GM19043 (cell line): ENCODE data around the gene FBXL14.
A peak's percentile ranks its signal among the peaks of the same experiment; 100 is the strongest.

ENCODE experiments used
- ATAC-seq: cut with Tn5 transposase; IDR thresholded peaks from one replicate; pipeline ENCODE4 v1.9.1; 2021; ENCODE audit warnings: low read depth; ENCODE audit not compliant: unreplicated experiment

The FBXL14 gene

DNA sequence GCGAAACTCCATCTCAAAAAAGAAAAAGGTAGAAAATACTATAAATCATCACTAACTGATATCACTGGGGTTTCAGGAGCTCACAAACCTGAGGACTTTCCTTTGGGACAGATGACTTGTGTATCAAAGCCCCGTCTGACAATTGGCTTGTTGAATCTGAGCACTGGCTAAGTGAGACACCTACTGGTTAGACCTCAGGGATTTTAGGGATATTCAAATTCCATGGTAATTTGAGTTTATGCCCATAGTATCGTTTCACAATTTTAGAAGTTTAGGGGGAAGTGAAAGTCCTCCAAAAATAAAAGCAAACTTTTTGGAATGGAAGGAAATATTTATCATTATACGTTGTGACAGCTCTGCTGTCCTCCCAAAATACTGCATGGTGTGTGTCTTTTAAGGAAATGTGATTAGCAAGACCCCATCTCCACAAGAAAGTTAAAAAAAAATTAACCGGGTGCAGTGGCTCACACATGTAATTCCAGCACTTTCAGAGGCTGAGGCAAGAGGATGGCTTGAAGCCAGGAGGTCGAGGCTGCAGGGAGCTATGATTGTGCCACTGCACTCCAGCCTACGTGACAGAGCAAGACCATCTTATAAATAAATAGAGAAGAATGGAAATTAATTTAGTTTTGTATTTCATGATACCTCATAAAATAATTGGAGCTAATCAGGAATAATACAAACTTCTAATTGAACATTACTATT lies 49.2 kb downstream of the FBXL14 start:
- no peak for ATAC-seq

DNA sequence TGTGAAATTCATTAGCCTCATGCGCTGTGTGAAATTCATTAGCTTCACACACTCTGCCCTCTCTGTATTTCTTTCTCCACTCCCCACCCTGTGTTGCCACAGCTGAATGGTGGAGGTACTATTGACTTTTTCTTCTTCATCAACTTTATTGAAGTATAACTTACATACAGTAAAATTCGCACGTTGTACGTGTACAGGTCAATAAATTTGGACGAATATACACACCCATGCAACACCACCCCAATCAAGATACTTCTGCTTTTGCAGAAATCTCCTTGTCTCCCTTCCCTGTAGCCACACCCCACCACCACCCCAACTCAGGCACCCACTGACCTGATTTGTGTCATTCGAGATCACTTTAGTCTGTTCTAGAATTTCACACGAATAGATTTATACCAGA lies 51.8 kb downstream of the FBXL14 start:
- ATAC-seq: no peak

DNA sequence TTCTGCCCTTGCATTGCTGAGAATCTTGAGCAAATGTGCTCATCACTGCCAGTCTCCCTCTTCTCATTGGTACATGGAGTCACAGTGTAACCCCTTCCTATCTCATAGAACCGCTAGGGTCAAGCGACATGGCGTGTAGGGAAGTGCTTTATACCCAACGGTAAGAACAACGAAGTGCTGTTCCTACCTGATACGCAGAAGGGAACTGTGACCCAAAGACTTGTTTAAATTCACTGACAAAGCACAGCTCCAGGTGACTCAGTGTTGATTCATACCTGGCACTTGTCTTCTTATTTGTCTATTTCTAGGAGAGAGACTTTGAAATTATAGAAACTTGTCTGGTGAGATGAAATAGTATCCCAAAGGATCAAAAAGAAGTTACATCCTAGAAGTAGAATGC lies 53.7 kb downstream of the FBXL14 start:
- ATAC-seq: no peak

DNA sequence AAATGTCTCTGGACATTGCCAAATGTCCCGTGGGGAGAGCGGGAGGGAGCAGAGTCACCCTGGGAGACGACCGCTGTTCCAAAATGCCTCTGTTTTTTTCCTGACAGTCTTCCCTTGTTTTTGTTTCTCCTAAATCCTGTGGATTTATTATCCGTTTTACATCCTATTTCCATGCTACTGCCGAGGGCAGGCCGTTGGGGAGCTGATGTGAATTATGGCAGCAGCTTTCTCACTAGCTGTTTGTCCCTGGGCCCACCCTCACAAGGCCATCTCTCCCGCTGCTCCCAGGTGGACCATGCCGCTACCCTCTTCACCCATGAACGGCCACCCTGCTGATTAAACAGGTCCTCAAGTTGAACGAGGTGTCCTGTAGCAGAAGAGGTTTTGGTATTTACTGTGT lies 55.2 kb downstream of the FBXL14 start:
- no peak for ATAC-seq

DNA sequence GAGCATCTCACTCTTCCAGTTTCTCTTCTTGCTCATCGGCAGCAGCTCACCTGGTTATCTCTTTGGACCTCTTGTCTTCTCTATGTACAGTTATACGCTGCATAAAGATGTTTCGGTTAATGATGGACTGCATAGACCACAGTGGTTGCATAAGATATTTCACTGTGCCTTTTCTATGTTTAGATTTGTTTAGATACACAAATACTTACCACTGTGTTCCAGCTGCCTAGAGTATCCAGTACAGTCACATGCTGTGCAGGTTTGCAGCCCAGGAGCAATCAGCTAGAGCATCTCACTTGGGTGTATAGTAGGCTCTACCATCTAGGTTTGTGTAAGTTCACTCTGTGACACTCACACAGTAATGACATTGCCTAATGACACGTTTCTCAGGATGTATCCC lies 57.6 kb downstream of the FBXL14 start:
- ATAC-seq: no peak

DNA sequence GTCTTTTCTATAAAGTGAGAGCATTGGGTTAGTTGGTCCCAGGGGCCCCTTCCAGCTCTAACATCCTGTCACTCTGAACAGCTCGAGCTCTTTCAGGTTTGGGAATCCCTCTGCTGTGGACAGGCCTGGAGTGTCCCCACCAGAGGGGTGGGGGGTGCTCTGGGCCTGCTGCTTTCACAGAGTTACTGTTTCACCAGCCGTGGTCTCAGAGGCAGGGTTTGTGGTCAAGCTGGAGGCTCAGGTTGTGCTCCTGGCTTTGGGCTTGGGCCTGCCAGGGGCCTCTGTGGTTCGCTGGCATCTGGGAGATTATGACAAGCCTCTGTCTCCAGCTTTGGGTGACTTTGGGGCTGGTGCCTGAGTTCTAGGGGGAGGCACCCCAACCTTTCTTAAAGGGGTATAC lies 59.6 kb downstream of the FBXL14 start:
- ATAC-seq: no peak

DNA sequence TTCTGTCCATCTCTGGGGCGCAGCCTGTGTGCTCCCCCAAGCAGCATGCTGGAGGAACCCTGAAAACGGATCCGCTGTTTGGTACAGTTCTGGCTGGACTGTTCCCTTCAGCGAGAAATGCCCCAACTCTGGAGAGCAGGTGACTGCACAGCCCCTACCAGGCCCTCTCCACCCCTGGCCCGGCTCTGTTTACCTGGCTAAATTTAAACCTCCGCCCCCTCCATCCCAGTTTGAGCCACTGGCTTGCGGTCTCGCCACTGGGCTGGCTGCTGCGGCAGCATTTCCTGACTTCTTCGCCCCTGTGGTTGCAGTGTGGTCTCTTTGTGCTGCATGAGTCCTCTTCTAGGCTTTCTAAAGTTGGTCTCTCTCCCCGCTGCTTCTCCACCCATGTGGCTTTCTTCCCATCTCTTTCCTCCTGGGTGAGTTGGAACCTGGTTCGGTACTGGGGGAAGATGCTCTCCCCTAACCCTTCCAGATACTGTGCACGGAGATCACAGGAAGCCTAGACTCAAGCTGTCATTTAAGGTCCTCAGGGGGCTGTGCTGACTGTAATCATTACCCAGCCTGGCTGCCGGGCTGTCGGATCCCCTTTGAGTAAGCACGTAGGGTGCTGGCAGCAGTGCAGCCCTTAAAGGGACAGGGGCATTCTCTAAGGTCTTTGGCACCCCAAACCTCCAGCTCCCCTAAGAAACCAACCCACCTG lies 60.6 kb downstream of the FBXL14 start:
- ATAC-seq: peak; percentile 56

DNA sequence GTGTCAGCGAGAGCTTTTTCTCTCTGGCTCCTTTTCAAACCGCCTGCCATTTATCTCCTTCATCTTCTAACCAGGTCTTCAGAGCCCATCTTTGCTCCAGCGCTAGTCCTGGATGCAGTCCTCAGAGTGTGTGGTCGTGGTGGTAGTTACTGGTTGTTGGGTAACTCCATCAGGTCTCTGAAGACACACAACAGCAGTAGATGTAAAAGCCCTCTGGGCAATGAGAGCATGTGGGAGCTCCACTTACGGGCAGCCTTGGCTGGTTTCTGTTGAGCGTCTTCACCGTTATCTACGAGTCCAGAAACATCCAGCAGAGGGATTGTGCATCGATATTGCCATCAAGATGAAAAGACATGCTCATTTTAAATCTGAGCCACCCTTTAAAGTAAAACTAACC lies 61.2 kb downstream of the FBXL14 start:
- ATAC-seq: peak; percentile 20

DNA sequence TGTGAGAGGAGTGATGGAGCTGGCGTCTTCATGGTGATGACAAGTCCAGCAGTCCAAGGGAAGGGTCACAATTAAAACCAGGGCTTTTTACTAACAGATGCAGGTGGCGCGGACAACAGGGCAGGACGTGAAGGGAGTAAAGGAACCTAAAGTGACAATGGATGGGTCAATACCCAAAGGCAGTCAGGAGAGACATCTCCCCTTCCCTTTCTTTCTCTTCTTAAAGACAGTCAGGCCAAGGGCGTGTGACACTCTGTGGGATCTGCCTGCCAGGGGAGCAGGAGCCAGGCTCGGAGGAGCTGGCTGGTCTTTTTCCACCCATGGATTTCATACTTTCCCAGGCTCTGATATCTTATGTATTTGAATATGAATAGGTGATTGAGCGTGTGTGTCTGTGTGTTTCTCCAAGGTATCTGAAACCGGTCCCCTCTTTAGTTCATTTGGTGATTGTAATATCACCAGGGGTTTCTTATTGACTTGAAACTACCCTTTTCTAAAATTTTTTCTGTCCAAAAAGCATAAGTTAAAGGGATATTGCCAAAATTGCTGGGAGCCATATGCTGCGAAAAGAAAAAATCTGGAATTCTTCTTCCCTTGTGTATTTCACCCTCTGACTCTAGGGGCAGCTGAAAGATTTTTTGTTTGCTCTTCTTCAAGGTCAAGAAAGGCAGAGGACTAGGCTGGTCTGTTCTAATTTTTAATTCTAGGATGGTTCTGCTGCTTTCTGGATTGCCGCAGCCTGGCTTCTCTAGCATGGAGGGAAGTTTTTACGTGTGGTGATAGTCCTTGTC lies 61.8 kb downstream of the FBXL14 start:
- ATAC-seq: no peak

DNA sequence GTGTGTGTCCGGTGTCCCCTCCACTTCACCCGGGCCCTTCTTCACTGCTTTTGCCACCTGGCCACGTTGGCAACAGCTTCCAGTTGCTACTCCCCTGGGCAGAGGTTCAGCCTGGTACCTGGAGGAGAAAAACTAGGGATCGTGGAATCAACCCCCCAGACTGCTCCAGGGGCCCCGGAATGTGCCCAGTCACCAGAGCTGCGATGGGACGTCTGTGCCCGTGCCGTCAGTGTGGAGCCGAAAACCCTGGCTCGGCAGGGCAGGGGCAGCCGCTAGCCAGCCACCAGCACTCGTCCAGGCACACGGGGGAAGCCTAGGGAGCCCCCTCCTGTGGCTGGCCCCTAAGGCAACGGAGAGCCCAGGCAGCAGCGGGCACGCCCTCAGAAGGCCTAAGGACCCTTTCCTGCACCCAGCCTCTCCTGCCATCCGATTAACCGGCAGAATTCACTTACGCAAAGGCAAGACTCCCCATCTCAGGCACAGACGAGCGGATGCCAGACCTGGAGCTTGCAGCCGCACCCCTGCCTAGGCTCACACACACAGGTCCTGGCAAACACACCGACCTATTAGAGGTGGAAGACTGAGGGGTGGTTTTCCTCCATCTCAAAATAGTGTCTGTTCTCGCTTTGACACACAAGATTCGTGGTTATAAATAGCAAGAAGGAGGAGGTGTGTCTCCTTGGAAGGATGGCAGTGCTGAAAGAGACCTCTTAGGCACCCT lies 62.6 kb downstream of the FBXL14 start:
- ATAC-seq: no peak

DNA sequence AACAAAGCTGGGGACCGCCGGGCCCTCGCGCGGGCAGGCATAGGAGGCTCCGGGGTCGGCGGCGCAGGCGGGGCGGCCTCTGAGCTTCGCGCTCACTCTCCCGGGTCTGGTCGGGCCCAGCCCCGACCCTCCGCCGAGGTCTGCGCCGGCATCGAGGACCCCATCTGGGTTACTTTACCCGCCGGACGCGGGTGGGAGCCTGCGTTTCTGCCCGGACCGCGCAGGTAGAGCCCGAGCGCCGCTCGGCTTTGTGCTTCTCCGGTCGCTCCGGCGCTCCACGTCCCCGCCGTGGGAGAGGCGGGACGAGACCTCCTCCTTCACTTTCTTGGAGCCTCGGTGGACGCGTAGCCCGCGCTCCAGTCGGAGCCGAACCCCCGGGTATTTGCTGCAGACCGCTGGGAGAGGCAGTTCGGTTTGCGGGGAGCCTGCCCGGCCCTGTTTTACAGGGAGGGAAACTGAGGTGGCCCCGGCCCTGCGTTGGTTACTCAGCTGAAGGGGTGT lies 63.2 kb downstream of the FBXL14 start:
- no peak for ATAC-seq

DNA sequence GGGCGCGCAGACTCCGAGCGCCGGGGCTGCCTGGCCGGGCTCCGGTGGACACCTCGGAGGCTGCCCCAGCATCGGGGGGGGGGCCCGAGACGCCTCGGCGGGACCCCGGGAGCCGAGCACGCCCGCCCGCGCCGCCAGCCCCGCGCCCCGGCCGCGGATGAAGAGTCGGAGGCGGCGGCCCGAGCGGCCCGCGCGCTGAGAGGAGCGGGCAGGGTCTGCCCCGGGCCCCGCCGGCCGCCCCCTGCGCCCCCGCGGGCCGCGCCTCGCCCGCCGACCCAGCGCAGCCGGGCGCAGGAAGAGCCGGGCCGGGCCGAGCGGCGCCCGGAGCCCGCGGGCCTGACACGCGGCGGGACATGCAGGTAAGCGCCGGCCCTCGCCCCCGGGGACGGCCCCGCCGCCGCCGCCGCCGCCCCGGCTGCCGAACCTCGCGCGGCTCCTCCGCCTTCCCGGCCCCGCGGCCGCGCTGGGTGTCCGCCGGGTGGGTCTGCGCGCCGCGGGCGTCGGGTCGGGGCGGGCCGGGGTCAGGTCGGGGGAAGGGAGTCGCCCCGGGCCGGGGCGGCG lies 63.7 kb downstream of the FBXL14 start:
- no peak for ATAC-seq

DNA sequence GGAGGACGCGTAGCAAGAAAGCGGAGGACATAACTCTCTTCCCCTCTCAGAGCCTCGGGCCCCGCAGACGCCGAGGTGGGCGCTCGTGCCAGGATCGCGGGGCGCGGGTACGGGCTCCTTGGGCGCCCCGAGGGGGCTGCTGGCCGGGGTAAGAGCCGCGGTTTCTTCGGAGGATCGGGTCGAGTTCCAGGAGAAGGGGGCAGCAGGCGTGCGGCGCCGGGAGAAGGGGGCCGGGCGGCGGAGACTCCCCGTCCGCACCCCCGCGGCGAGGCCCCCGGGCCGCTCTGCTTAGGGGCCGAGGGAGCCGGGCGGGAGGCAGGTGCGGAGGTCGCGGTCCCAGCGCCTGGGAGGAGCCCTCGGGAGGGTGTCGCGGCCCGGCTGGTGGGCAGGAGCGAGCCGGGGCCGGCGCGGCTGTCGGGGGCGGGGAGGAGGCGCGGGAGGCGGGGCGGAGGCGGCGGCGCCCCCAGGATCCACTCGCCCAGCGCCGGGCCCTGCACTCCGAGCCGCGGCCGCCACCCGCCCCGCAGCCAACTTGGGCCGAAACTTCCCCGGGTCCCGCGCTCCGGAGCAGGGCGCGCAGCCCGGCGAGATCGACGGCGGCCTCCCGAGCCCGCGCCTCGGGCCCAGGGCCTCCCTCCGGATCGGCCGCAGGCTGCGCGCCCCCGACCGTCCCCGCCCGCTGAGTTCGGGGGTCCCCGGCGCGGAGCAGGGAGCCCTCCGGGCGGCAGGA lies 64.4 kb downstream of the FBXL14 start:
- ATAC-seq: no peak

DNA sequence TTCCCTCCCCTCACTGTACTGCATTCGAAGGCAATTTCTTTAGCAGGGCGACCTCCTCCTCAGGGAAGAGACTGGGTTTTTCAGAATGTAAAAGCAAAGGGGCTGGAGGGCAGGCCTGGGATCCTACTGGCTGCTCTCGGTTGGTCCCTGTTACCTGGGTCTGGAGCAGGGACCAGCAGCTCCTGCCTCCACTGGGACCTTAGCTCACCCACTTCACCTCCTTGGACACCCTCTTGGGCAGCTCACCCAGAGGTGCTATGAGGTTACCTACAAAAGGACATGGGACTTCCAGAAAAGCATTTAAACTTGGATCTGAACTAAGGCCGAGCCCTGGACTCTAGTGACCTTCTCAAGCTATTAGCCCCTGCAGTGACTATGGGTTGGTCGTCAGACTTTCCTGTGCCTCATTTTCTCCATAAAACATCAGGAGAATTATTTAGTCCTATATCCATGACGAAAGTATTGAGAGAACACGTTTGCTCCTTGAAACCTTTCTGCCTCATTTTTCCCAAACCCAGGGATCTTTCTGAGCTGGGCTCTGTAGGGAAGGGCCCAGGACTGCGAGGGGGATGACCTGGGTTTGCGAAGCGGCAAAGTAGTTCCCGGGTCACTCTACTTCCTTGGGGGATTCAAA lies 65.0 kb downstream of the FBXL14 start:
- ATAC-seq: no peak

DNA sequence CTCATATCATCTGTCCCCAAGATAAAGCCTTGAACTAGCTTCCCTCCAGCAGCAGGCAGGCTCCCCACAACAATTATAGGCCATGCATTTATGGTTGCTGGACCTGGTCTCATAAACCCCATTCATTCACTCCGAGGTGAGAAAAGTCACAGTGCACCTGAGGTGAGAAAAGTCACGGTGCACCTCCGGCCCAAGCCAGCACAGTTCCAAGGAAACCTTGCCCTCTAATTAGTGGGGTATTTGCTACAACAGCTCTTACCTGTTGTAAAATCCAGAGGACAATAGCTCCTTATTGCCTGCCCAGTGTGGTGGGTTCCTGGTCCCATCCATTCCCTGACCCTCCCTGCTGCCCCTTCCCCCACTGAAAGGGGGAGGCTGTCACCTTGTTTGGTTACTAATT lies 65.6 kb downstream of the FBXL14 start:
- no peak for ATAC-seq

DNA sequence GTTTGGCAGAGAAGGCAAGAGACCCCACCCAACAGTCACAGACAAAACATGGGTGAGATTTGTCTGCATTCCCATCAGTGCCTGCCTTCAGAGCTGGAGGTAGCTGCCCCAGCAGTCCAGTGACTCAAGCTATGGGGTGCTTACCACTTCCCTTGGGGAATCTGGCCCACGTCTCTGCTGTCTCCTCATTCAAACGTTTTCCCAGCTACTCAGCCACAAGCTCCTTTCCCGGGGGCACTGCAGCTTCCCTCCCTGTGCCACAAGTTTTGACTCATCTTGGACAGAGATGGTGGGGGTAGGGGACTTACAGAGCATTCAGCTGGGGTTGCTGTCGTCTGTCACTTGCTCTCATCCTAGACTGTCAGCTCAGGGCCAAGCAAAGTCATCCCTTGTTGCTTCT lies 66.6 kb downstream of the FBXL14 start:
- ATAC-seq: no peak

DNA sequence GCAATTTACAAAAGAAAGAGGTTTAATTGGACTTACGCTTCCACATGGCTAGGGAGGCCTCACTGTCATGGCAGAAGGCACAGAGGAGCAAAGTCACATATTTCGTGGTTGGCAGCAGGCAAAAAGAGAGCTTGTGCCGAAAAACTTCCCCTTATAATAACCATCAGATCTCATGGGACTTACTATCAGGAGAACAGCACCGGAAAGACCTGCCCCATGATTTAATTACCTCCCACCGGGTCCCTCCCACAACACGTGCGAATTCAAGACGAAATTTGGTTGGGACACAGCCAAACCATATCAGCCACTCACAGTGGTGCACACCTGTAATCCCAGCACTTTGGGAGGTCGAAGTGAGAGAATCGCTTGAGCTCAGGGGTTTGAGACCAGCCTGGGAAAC lies 68.5 kb downstream of the FBXL14 start:
- ATAC-seq: no peak

DNA sequence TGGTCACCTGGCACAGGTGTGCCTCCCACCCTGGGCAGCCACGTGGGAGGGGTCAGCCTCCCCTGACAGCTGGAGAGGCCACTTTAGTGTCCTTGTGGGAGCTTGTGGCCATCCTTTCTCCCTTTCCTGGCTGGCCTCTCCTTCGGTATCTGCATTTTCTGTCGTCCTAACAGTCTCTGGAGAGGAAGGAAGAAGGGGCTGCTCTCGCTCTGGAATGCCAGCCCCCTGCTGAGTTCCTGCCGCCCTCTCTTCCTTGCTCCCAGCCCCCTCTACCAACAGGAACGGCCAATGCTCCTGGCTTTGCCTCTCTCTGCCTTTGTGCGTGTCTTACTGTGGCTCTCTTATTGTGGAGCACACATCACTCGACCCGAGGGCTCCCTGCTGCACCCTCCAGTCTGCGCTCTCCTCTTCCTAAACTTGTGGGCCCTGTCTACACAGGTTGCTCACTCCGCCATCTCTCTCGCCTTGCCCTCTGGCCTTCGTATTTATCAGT lies 70.8 kb downstream of the FBXL14 start:
- no peak for ATAC-seq

DNA sequence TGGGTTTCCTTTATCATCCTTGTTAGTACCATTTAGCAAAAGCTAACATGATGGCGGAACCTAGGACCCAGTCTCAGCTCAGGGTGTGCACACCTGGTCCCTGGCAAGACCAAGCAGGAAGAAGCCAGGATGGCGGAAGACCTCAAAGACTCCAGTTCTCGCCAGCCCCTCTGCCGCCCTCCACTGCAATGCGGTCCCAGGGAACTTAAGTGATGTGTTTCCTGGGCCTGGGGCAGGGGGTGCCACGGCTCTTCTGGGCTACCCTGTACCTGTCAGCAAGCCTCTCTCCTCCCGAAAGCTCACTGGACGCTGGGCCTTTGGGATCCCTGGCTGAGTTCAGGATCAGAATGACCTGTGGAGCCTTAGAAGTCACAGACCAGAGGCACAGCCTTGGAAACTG lies 71.3 kb downstream of the FBXL14 start:
- ATAC-seq: no peak
